Astrocyte of the spinal cord (primary cell): Measurements from ENCODE around the gene CBX4.

Experiments
- DNase-seq: peaks from one replicate; pipeline ENCODE4 v3.0.0; 2011; ENCODE audit warnings: low read depth, low spot score
- H3K4me3 ChIP-seq: 2 replicates; pipeline ENCODE4 v1.5.1; 2011; ENCODE audit warnings: low read depth, mild to moderate bottlenecking, low read length, moderate library complexity
- CTCF ChIP-seq: IDR thresholded peaks from 2 replicates; pipeline ENCODE4 v1.5.1; 2012; ENCODE audit warnings: low read depth, mild to moderate bottlenecking, low read length, inconsistent platforms
- in situ Hi-C: cut with HindIII; loops from 2 replicates; pipeline ENCODE4 v1.10.0; 2017; ENCODE audit warnings: low sequenced_read_pairs

The CBX4 gene

GRCh38 chr17:79791735-79792161 lies 47.5 kb downstream of the CBX4 start:
- H3K4me3 ChIP-seq: no peak overlapping the region
- no peak for DNase-seq
- in situ Hi-C loops: loop anchor here (25.0 kb wide), 1 partner anchor 196 kb away; no protein-coding TSS in a partner anchor
- TF ChIP-seq CTCF: no peak

DNA sequence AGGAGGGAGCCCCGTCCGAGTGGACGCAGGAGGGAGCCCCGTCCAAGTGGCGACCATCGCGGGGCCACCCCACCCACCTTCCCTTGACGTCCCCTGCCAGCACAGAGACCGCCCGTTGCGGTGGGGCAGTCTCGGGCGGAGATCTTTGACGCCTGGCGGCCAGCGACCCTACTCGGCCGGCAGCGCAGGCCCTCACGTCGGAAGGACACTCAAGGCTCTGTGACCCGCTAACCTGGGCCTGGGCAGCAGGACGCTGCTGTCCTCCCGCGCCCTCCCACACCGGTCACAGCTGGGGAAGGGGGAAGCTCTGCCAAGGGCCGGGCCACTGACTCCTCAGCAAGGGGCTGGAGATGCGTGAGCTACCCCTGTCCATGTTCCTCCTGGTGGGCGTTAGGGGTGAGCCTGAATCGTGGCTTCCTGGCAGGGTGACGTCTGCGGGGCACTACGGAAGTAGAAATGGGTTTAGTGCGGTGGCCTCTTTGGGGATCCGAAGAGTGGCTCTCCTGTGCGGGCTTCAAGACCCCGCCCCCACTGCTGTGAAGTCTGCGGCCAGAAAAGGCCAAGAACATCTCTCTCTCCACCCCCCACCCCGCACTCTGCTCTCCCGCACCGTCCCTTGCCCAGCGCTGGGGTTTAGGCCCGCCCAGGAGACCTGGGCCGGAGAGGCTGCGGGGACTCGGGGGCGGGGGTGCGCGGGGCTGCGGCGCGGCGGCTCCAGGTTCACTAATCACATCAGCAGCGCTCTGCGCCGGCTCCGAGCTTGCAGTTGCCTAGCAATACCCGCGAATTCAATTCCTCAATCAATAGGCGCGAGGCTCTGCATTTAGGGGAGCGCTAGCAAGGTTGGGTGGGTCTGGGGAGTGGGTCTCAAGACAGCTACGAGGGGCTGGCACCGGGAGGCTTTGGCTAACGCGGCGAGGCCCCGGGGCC lies 48.2 kb downstream of the CBX4 start:
- in situ Hi-C loops: loop anchor here (25.0 kb wide), 1 partner anchor 196 kb away; no protein-coding TSS in a partner anchor
- TF ChIP-seq CTCF: no peak
- no peak overlapping the region for H3K4me3 ChIP-seq
- no peak for DNase-seq

DNA sequence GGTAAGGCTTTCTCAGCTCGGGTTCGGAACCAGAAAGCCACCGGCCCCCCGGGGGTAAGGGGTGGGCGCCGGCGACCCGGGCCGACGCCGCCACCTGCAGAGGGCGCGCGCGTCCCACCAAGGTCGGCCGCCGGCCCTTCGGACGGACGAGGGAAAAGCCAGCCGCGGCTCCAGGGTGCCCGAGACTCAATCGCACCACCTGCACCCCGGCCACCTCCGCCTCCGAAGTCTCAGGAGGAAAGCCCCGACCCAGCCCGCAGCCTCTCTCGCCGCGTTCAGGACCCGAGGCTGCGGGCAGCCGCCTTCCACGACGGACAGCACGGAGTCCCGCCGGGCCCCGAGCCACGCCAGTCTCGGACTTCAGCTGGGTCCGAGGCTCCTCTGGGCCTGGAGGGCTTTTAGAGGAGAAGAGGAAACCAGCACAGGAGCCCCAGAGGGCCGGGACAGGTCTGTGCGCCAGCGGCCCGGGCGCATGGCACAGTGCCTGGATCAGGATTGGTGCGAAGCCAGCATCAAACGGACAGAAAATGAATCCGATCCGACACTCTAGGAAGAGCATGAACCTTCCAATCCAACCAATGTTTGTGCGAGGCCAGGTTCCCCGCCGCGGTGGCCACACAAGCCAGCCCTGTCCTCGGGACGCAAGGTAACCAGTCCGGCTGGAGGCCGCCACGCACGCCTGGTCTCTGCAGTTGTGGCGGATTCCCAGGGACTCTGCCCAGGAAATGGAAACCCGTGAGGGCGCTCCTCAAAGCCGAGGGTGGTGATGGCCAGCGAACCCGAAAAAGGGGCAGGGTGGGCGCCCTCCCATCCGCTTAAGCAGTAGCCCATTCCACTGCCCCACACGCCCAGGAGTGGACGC lies 49.1 kb downstream of the CBX4 start:
- DNase-seq: no peak
- H3K4me3 ChIP-seq: no peak overlapping the region
- in situ Hi-C loops: loop anchor here (25.0 kb wide), 1 partner anchor 197 kb away; no protein-coding TSS in a partner anchor
- peak; percentile 58 for TF ChIP-seq CTCF

DNA sequence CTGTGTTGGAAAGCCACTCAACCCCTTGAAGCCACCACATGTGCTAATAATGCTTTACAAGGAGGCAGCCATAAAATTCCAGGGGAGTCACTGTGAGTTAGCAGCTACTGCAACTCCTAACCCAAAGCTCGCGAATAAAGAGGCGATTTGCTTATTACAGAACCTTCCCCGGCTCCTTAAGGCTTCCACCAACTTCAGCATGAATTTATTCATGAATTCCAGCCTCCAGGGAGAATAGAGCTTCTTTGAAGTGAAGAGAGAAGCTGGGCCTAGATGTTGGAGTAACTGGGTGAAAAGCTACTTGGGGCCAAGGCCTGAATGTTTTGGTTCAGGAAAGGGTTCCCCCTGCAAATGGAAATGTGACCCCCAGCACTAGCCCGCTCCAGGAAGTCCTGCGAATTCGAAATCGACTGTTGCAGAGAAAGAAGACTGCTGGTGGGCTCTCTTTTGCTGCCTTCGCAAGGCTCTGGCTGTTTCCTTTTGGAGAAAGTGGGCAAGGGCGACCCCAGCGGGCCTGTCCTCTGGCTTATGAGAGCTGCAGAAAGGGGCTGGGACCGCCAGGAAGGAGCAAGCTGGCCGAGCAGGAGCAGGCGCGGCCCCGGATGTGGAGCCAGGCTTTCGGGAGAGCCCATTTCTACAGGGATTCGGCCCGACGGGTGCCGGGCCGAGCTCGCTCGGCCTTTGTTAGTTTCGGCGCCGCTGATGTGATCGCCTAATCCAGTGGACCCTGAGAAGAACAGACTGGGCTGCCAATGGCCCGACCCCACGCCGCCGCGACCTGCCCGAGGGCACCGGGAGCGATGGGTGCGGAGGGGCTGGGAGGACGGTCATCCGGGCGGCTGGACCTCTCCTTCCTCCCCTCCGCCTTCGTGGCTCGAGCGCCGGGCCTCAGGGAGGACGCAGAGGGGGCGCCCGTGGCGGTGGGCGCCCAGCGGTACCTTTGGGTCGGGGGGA lies 50.0 kb downstream of the CBX4 start:
- no peak overlapping the region for H3K4me3 ChIP-seq
- no peak for DNase-seq
- in situ Hi-C loops: loop anchor here (25.0 kb wide), 1 partner anchor 198 kb away; no protein-coding TSS in a partner anchor
- no peak for TF ChIP-seq CTCF

GRCh38 chr17:79788455-79788854 lies 50.8 kb downstream of the CBX4 start:
- TF ChIP-seq CTCF: no peak
- in situ Hi-C loops: loop anchor here (25.0 kb wide), 1 partner anchor 199 kb away; no protein-coding TSS in a partner anchor
- DNase-seq: no peak
- no peak overlapping the region for H3K4me3 ChIP-seq
